ENCODE data around the gene KIF1C. TPM values are rescaled to one million over a fixed set of nuclear protein-coding genes. Genes with fewer than 3 reads are reported as not detected.

The KIF1C gene
- total RNA-seq, 1 experiment from 2014 or later = 121 TPM

GRCh38 chr17:5022171-5022711, 24.5 kb downstream of the KIF1C start:
- DNase-seq (ENCODE audit: low read depth, low spot score) (no peak), ATAC-seq (no peak)
- no peak overlapping the region for H3K27ac ChIP-seq (ENCODE audit: low read depth, low read length)
- H3K27me3 ChIP-seq (ENCODE audit: insufficient read depth, low read length) = no peaks in the 10 kb centered on the region
- BruUV-seq (replicated peaks) = no TSS peak
- H3K9me3 ChIP-seq (ENCODE audit: control insufficient read depth in 1 of 2, insufficient read depth in 1 of 2, low read depth in 1 of 2, low read length in 2 of 2) = no peaks in the 10 kb centered on the region
- POLR2A ChIA-PET = no interaction called here
- no peaks in the 10 kb centered on the region for H4K20me1 ChIP-seq (ENCODE audit: insufficient read depth)
- H3K36me3 ChIP-seq (ENCODE audit: control insufficient read depth in 1 of 2, insufficient read depth in 2 of 2, low read length in 2 of 2) = peaks cover 10 to 27% of the 10 kb centered on the region in 2 experiments
- CTCF ChIA-PET = interaction anchor here (1.0 kb wide), 1 partner anchor 10 kb away, joined by 3 read pairs; no protein-coding TSS in a partner anchor
- RAD21 ChIA-PET (ENCODE audit: low non-redundant PET in 1 of 2, low total read pairs in 2 of 2, uncharacterized antibody in 2 of 2, unreplicated experiment in 2 of 2) = no interaction called here
- no peaks in the 10 kb centered on the region for H3K9me2 ChIP-seq (ENCODE audit: insufficient read depth)
- TF ChIP-seq JUND (IDR thresholded peaks at IDR 0.05) (no peak), CBX3 (IDR thresholded peaks at IDR 0.05; ENCODE audit: low read depth) (no peak), EZH2 (IDR thresholded peaks at IDR 0.05) (no peak), EGR1 (IDR thresholded peaks at IDR 0.05; ENCODE audit: low read depth) (no peak), ATF3 (IDR thresholded peaks at IDR 0.05) (no peak), POLR2AphosphoS5 (IDR thresholded peaks at IDR 0.05; ENCODE audit: low read depth, low read length) (no peak), RAD21 (IDR thresholded peaks at IDR 0.05; ENCODE audit: low read depth) (no peak), SP1 (IDR thresholded peaks at IDR 0.05; ENCODE audit: low read depth) (no peak)
- TF ChIP-seq, protein P1, sequence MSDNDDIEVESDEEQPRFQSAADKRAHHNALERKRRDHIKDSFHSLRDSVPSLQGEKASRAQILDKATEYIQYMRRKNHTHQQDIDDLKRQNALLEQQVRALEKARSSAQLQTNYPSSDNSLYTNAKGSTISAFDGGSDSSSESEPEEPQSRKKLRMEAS (IDR thresholded peaks at IDR 0.05) = no peak
- peaks cover 4 to 7% of the 10 kb centered on the region in 2 experiments; a peak in 1 of 4 replicates for H3K4me1 ChIP-seq (ENCODE audit: control insufficient read depth in 1 of 2, insufficient read depth in 2 of 2, low read length in 2 of 2)
- intact Hi-C loops (cut with micrococcal nuclease) = no loop called here
- H3K4me3 ChIP-seq (replicated peaks in 1 of 2; ENCODE audit: low read depth in 1 of 2, low read length in 2 of 2) = no peak overlapping the region
- no peaks in the 10 kb centered on the region for H3K79me2 ChIP-seq (ENCODE audit: insufficient read depth, low read length)
- no peak overlapping the region for H3K4me2 ChIP-seq (ENCODE audit: low read length)
- H2AFZ ChIP-seq (ENCODE audit: low read depth, low read length, poor library complexity, severe bottlenecking) = no peak overlapping the region
- no peak overlapping the region for H3K9ac ChIP-seq (ENCODE audit: low read length)

GRCh38 chr17:5023588-5024147, 25.9 kb downstream of the KIF1C start:
- Histone ChIP-seq H3K9me2 (ENCODE audit: insufficient read depth) (no peaks in the 10 kb centered on the region), H3K27ac (ENCODE audit: low read depth, low read length) (no peak overlapping the region), H2AFZ (ENCODE audit: low read depth, low read length, poor library complexity, severe bottlenecking) (no peak overlapping the region), H3K9me3 (ENCODE audit: control insufficient read depth in 1 of 2, insufficient read depth in 1 of 2, low read depth in 1 of 2, low read length in 2 of 2) (no peaks in the 10 kb centered on the region), H3K4me1 (ENCODE audit: control insufficient read depth in 1 of 2, insufficient read depth in 2 of 2, low read length in 2 of 2) (peaks cover 4 to 7% of the 10 kb centered on the region in 2 experiments; a peak in 1 of 4 replicates), H3K9ac (ENCODE audit: low read length) (no peak overlapping the region), H3K79me2 (ENCODE audit: insufficient read depth, low read length) (no peaks in the 10 kb centered on the region), H3K36me3 (ENCODE audit: control insufficient read depth in 1 of 2, insufficient read depth in 2 of 2, low read length in 2 of 2) (peaks cover 10 to 21% of the 10 kb centered on the region in 2 experiments), H3K4me2 (ENCODE audit: low read length) (no peak overlapping the region), H3K27me3 (ENCODE audit: insufficient read depth, low read length) (no peaks in the 10 kb centered on the region), H4K20me1 (ENCODE audit: insufficient read depth) (no peaks in the 10 kb centered on the region), H3K4me3 (replicated peaks in 1 of 2; ENCODE audit: low read depth in 1 of 2, low read length in 2 of 2) (no peak overlapping the region)
- TF ChIP-seq FOSL1 (IDR thresholded peaks at IDR 0.05; ENCODE audit: low read depth) (no peak), POLR2A (IDR thresholded peaks at IDR 0.05; ENCODE audit: borderline replicate concordance, extremely low read depth, insufficient read depth, insufficient read length) (no peak), EGR1 (IDR thresholded peaks at IDR 0.05; ENCODE audit: low read depth) (no peak), REST (IDR thresholded peaks at IDR 0.05; ENCODE audit: low read depth) (no peak), EZH2 (IDR thresholded peaks at IDR 0.05) (no peak)
- intact Hi-C loops (cut with micrococcal nuclease) = no loop called here
- DNase-seq (ENCODE audit: low read depth, low spot score) (no peak), ATAC-seq (no peak)
- POLR2A ChIA-PET = no interaction called here
- CTCF ChIA-PET = no interaction called here
- no TSS peak for BruUV-seq (replicated peaks)
- RAD21 ChIA-PET (ENCODE audit: low non-redundant PET in 1 of 2, low total read pairs in 2 of 2, uncharacterized antibody in 2 of 2, unreplicated experiment in 2 of 2) = no interaction called here
